Measurements from ENCODE around the gene WWOX. TPM values are rescaled to one million over a fixed set of nuclear protein-coding genes. Genes with fewer than 3 reads are reported as not detected.

Gene WWOX
- total and polyA plus RNA-seq, 2 of the 13 experiments (the other 11 are each of a cell fraction or from before 2014, with no cell fraction given), result 9.1 to 37.4 TPM

- DNase-seq (ENCODE audit: low spot score), result no peak
- no peaks in the 10 kb centered on the region for H4K20me1 ChIP-seq (ENCODE audit: insufficient read depth, low read length)
- H3K36me3 ChIP-seq (replicated peaks in 1 of 2; ENCODE audit: control insufficient read depth in 1 of 2, insufficient read depth in 2 of 2, low read length in 2 of 2), result peaks cover 0 to 8% of the 10 kb centered on the region in 2 experiments; a peak in 3 of 5 replicates
- no peak overlapping the region for H3K27ac ChIP-seq (ENCODE audit: extremely low read length, insufficient read depth, low read length)
- no peaks in the 10 kb centered on the region for H3K79me2 ChIP-seq (ENCODE audit: insufficient read depth, low read length)
- H3K9me3 ChIP-seq (ENCODE audit: low read length), result no peaks in the 10 kb centered on the region
- no peak overlapping the region for H3K4me2 ChIP-seq (ENCODE audit: low read depth, low read length)
- FAIRE-seq, result no peak
- ATAC-seq, result no peak
- H2AFZ ChIP-seq (ENCODE audit: low read length), result no peak overlapping the region
- no peaks in the 10 kb centered on the region for H3K27me3 ChIP-seq (ENCODE audit: control insufficient read depth in 1 of 2, insufficient read depth in 2 of 2, low read length in 2 of 2)
- ChIA-PET POLR2A (no interaction called here), CTCF (ENCODE audit: low intra/inter-chr PET ratio, low total read pairs) (no interaction called here)
- 97% methylated on average over 17 of the region's 17 CpGs for WGBS (ENCODE audit: low lambda C conversion rate)
- BruUV-seq (replicated peaks), result no TSS peak
- peaks cover 8% of the 10 kb centered on the region for H3K4me1 ChIP-seq (ENCODE audit: insufficient read depth, low read length)
- intact Hi-C loops (cut with micrococcal nuclease; ENCODE audit: unreplicated experiment), result no loop called here
- in situ Hi-C loops (cut with HindIII; ENCODE audit: extremely low pct_ligation_motif_present, low pct_unique_long_range_greater_than_20kb), result no loop called here
- H3K9ac ChIP-seq (ENCODE audit: insufficient read depth, low read depth, low read length), result no peak overlapping the region
- H3K4me3 ChIP-seq (replicated peaks in 1 of 3; ENCODE audit: insufficient read depth in 1 of 3, low read depth in 2 of 3, low read length in 3 of 3), result no peak overlapping the region
- TF ChIP-seq HDAC1 (CRISPR knock-in tag; IDR thresholded peaks at IDR 0.05) (no peak), ZNF326 (CRISPR knock-in tag; IDR thresholded peaks at IDR 0.05; ENCODE audit: borderline replicate concordance) (no peak), U2AF1 (optimal IDR thresholded peaks at IDR 0.05; ENCODE audit: low read depth, low read length) (no peak), LBX2 (CRISPR knock-in tag; IDR thresholded peaks at IDR 0.05; ENCODE audit: borderline replicate concordance) (no peak), CEBPG (CRISPR knock-in tag; IDR thresholded peaks at IDR 0.05) (no peak), FOXC1 (CRISPR knock-in tag; IDR thresholded peaks at IDR 0.05; ENCODE audit: borderline replicate concordance) (no peak), ZNF687 (CRISPR knock-in tag; IDR thresholded peaks at IDR 0.05) (no peak), TRAFD1 (CRISPR knock-in tag; IDR thresholded peaks at IDR 0.05; ENCODE audit: borderline replicate concordance) (no peak), PRDM10 (CRISPR knock-in tag; IDR thresholded peaks at IDR 0.05; ENCODE audit: low read depth) (no peak)
Measured at GRCh38 chr16:78432451-78432850, 333.0 kb downstream of the WWOX start.
